ENCODE data around the gene ACSL6. TPM values are rescaled to one million over a fixed set of nuclear protein-coding genes. Genes with fewer than 3 reads are reported as not detected.

ACSL6 gene
- polyA plus RNA-seq, 4 donors, result 1.7 to 2.6 (median 2.2) TPM

GRCh38 chr5:132017738-132018625 is 6.5 kb upstream of the ACSL6 start:
- DNase-seq (ENCODE audit: low read depth in 4 of 4, low spot score in 2 of 4), result no peak

DNA sequence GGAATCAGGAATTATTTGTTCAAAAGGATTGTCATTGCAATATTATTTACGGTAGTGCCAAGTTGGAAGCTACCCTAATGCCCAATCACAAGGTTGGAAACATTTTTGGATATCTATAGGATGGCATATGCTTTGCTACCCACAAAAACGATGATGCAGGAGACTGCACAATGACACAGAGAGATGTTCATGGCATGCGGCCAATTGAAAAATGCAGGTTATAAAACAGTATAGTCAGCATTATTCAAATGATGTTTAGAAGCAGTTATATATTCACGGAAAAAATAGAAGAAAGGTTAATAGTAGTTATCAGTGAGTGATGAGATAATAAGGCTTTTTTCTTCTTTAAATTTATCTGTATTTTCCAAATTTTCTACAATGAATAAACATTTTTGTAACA is 5.9 kb upstream of the ACSL6 start:
- no peak for DNase-seq (ENCODE audit: low read depth in 4 of 4, low spot score in 2 of 4)

- DNase-seq (ENCODE audit: low read depth in 4 of 4, low spot score in 2 of 4), result no peak
Observed at GRCh38 chr5:132016721-132017250, 5.3 kb upstream of the ACSL6 start.

DNA sequence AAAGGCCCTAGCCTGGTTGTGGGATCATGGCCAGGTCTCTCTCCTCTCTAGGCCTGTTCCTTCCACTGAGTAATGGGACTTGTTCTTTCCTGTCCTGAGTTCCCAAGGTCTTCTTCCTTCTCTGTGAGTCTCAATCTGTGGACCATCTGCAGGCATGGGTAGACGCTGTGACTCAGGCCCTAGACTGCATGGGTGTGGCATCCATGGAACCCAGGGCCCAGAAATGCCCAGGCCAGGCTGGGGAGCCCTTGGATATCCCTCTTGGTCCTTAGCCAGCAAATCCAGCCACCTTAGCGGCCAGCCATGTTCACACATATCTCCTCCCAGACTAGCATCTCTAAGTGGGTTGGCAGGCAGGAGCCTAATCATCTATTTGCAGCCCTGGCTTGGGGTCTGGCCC is 2.3 kb upstream of the ACSL6 start:
- no peak for DNase-seq (ENCODE audit: low read depth in 4 of 4, low spot score in 2 of 4)

GRCh38 chr5:132013006-132013689 is 1.7 kb upstream of the ACSL6 start:
- no peak for DNase-seq (ENCODE audit: low read depth in 4 of 4, low spot score in 2 of 4)

DNA sequence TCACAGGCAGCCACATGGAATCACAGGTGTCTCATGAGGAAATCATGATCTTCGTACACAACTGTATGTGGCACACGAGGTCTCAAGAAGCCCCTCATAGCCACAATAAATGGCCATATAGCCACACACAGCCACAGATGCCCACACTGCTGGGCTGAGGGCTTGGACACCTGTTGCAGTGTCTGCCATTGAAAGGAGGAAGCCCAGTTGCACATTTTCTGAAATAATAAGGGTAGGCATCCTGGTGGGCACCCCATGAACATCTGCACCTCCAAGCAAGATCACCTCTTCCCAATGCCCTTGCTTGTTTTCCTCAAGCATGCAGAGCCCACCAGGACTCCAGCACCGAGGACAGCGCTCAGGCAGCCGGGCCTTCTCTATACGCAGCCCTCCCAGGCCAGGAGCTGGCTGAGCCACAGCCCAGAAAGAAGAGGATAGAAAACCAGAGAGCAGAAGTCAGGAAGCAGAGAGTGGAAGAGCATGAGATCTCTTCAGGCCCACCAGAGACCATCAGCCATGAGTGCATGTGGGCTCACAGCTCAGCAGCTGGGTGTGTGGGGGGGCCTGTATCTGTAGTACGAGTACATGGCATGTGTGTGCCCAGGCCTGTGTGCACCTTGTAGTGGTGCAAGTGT is 1.0 kb upstream of the ACSL6 start:
- DNase-seq (ENCODE audit: low read depth in 4 of 4, low spot score in 2 of 4), result peak; percentile 34 to 72 (median 58)

DNA sequence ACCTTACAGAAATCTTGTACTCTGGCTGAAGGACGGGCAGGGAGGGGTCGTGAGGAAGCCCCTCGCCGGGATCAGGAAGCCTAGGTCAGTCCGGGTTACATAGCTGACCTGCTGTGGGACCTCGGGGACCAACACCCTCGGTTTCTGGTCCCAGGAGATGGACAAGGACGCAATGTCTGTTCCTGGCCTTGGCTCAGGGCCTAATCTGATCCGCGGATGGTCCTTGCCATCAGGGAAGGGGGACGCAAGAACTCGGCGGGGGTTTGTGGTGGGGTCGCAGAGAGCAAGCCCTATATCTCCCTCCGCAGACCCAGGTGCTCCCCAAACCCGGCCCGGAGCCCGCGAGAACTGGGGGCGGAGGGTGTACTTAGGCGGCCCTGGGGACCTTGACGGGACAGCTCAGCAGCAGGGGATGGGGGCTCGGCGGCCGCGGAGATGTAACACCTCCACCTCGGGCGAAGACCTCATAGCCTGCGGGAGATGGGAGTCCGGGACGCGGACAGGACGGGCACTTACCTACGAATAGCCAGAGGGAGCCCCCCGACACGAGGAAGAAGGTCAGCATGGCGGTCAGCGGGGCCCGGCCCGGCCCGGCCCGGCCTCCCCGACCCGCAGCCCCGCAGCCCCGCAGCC is 353 bp downstream of the ACSL6 start:
- DNase-seq (ENCODE audit: low read depth in 4 of 4, low spot score in 2 of 4), result no peak

DNA sequence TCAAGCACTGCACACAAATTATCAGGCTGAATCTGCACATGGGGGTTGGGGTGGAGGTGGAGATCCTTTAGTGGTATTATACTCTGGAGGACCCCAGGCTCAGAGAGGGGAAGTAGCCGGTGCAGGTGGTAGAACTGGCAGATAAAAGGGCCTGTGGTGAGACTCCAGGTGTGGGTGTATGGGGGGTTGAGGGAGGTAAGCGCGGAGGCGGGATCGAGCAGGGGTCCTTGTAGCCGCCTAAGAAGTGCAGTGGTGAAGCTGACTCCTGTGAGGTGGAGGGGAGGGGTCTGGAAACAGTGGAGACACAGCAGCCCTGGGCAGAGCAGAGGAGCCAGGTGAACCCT is 841 bp downstream of the ACSL6 start:
- no peak for DNase-seq (ENCODE audit: low read depth in 4 of 4, low spot score in 2 of 4)

GRCh38 chr5:132009706-132010405 is 1.6 kb downstream of the ACSL6 start:
- no peak for DNase-seq (ENCODE audit: low read depth in 4 of 4, low spot score in 2 of 4)

DNA sequence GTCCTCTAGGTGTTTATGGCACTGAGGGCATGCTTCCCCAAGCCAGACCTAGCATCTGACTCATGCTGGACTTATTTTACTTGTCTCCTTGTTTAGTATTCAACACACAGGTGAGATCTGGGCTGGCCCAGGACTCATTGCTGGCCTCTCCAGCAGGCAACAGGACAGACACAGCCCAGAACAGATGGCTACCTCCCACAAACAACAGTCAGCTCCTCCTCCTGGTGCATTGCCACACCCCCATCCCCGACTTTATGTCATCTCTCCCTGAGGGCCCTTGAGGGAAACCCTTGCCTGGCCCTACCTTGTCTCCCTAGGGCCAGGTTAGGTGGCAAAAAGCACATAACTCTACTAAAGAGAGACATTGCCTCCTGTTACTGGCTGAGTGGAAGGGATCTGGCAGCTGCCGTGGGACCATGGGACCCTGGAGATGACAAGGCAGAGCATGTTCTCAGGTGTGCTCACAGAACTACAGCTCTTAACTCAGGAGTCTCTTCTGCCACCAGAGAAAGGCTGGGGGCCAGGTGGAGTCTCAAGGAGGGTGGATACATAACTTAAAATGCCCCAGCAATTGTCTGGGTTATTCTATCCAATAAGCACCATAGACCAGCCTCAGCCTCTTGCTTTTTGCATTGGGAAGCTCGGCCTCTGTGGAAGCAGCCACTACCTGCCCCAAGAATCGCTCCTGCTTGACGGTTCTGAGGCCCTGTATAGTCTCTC is 2.3 kb downstream of the ACSL6 start:
- DNase-seq (ENCODE audit: low read depth in 4 of 4, low spot score in 2 of 4), result no peak

GRCh38 chr5:132008163-132008473 is 3.3 kb downstream of the ACSL6 start:
- DNase-seq (ENCODE audit: low read depth in 4 of 4, low spot score in 2 of 4), result no peak

DNA sequence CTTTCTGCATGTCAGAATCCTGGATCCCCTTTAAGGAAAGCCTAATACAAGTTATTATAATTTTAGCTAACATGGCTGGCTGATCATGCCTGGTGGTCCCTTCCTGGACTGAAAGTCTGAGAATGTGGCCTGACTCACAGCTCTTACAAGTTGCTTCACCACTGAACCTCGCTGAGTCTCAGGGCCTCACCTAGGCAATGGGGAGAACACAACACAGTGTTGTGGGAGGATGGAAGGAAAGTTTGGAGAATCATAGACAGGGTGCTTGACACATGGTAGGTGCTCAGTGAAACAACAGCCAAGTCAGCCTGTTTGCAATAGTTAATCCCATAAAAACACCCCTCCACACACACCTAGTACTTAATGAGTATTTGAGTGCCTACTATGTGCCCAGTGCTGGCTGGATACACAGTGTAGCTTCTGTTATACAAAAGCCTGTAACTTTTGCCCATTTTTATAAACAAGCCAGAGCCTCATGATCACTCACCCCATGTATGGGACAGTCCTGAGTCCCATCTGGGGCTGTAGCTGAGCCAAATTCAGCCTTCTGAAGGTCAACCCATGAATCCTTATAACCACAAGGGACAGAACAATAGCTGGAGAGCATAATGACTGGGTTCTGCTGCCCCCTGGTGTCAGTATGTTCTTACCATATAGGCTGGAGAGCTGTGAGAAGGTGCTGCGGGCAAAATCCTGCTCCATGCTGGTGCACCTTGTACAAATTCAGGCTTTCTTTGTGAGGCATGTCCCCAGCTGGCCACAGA is 3.9 kb downstream of the ACSL6 start:
- peak in 1 of 4 donors; percentile 31 for DNase-seq (ENCODE audit: low read depth in 4 of 4, low spot score in 2 of 4)

DNA sequence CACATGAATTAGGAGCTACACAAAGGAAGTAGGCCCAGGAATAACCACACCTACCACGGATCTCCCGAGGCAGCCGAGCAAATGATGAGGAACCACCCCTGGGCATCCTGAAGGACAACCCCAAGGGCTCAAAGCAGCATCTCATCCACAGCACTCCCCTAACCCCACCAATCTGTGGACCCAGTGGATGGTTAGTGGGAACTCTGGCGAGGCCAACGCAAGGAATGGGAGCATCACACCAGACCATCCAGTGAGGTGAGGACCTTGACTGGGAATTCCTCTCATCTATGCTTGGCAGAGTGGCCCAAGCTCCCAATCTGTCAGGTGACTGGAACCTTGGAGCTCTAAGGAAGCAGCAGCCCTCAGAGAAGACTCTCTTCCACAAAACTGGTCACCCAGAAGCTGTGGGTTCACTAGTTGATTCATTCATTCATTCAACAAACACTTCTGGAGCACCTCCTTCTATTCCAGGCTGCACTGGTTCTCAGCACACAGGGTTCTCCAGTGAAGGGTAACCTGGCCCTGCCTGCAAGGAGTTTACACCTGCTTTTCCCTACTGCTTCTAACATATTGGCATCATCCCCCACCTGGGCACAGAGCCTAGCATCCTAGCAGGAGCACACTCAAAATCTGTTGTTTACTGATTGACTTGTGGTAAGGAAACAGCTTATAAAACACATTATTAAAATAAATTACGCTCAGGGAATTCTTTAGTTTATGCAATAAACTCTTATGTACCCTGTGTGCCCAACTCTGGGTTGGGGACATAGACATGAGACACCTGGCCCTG is 4.9 kb downstream of the ACSL6 start:
- no peak for DNase-seq (ENCODE audit: low read depth in 4 of 4, low spot score in 2 of 4)

GRCh38 chr5:132005591-132005990 is 5.9 kb downstream of the ACSL6 start:
- no peak for DNase-seq (ENCODE audit: low read depth in 4 of 4, low spot score in 2 of 4)

DNA sequence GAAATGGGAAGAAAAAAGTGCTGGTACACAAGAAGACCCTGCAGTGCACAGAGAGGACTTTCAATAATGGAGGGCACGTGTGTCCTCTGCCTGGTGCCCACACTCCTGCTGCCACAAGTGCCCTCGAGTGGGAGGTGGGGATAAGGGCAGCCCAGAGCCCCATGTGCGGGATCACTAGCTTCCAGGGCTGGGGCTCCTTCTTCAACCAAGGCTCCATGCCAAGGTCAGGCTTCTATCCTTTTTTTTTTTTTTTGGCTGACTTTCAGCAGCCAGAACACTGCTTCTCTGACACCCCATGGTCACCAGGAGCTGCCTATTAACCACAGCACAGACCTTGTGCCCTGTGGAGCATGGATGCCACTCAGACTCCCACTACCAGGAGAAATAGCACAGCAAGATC is 7.5 kb downstream of the ACSL6 start:
- DNase-seq (ENCODE audit: low read depth in 4 of 4, low spot score in 2 of 4), result no peak

DNA sequence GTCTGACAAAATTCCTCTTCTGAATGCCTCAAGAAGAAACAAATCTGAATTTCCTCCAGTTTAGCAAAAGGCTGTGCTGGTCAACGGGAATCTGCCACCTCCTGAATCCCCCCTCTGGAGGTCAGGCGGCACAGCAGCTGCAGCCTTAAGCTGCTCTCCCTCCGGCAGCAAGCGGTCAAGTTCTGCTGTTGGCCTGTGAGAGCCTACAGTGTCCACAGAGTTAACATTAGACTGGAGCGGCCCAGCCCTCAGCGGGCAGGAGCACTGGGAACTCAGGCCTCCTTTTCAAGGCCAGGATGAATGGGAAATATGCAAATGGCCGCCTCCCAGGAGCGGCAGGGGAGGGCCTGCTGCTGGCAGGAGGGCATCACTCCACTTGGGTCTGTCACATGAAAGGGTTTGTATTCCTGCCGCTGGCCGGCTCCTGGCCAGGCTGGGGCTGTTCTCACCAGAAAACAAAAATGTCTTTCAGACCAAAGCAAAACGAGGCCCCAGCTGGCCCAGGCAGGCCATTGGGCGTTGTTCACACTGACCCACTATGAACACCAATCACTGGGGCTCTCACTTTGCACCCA is 8.2 kb downstream of the ACSL6 start:
- DNase-seq (ENCODE audit: low read depth in 4 of 4, low spot score in 2 of 4), result no peak

GRCh38 chr5:132002757-132003156 is 8.7 kb downstream of the ACSL6 start:
- DNase-seq (ENCODE audit: low read depth in 4 of 4, low spot score in 2 of 4), result no peak

Measured in left renal cortex interstitium (tissue), 4 donors.